A549 (cell line): ENCODE results near the gene PFN3. TPM values are rescaled to one million over a fixed set of nuclear protein-coding genes. Genes with fewer than 3 reads are reported as not detected.

Source experiments
- ATAC-seq, 2 experiments: fragments of 200-7000 bp in 1 of 2; fragments of >200 bp in 1 of 2; cut with Nextera tagmentation in 1 of 2; cut with Tn5 transposase in 1 of 2; 3 replicates each; pipeline versions ENCODE4 v1.8.0 to v1.9.1; 2018 to 2020; ENCODE audit warnings: mild to moderate bottlenecking in 1 of 2, moderate library complexity in 1 of 2
- CTCF ChIA-PET: fragments of 300-600 bp; sonication (Branson Sonifier 250); formaldehyde crosslinking; extraction: SDS; loops from one replicate; lab custom pipeline; 2021; ENCODE audit warnings: antibody characterized with exemption, inconsistent platforms; lab: Yijun Ruan, JAX
- POLR2A ChIA-PET: fragments of 350-600 bp; formaldehyde crosslinking; extraction: SDS; loops from one replicate; lab custom pipeline; 2021; ENCODE audit warnings: antibody characterized with exemption, inconsistent platforms; lab: Yijun Ruan, JAX
- DNase-seq, 2 experiments: peaks; one replicate each; pipeline versions ENCODE4 v3.0.0 to v3.0.0-alpha.2; 2011 to 2016; ENCODE audit warnings: low read depth in 1 of 2, low spot score in 1 of 2
- FAIRE-seq: peaks from 2 replicates; lab custom pipeline; 2011; peaks lifted over from hg19 to GRCh38; lab: Jason Lieb, UNC
- H3K27ac ChIP-seq, 2 experiments: fragments of >200 bp; sonication (Bioruptor Twin); formaldehyde crosslinking; 3 replicates each; pipeline ENCODE4 v1.5.1; 2016 to 2017
- H3K4me1 ChIP-seq: fragments of >200 bp; sonication (Bioruptor Twin); formaldehyde crosslinking; 3 replicates; pipeline ENCODE4 v1.6.1; 2016
- H3K4me2 ChIP-seq: fragments of >200 bp; sonication (Bioruptor Twin); formaldehyde crosslinking; 3 replicates; pipeline ENCODE4 v1.6.1; 2016
- H3K4me3 ChIP-seq: fragments of >200 bp; sonication (Bioruptor Twin); formaldehyde crosslinking; 3 replicates; pipeline ENCODE4 v1.5.1; 2016
- H3K9me3 ChIP-seq: fragments of >200 bp; sonication (Bioruptor Twin); formaldehyde crosslinking; 3 replicates; pipeline ENCODE4 v1.6.1; 2016
- CHD2 ChIP-seq: fragments of 150-350 bp; IDR thresholded peaks from 2 replicates; pipeline ENCODE4 v1.6.1; 2014; ENCODE audit warnings: low read length; ENCODE audit not compliant: partially characterized antibody
- EHF ChIP-seq: fragments of 250-450 bp; sonication (Bioruptor Pico); IDR thresholded peaks from 2 replicates; pipeline ENCODE4 v1.5.0; 2020; ENCODE audit warnings: mild to moderate bottlenecking
- EP300 ChIP-seq, 2 experiments: fragments of >200 bp; sonication (Bioruptor Twin); formaldehyde crosslinking; IDR thresholded peaks; 2 replicates in 1 of 2; 3 replicates in 1 of 2; pipeline ENCODE4 v1.6.1; 2016 to 2017
- ESRRA ChIP-seq: fragments of 150-350 bp; IDR thresholded peaks from 2 replicates; pipeline ENCODE4 v1.6.1; 2014; ENCODE audit warnings: mild to moderate bottlenecking, low read length, borderline replicate concordance
- FOSB ChIP-seq: fragments of 250-450 bp; sonication (Bioruptor Pico); IDR thresholded peaks from 2 replicates; pipeline ENCODE4 v1.5.0; 2020; ENCODE audit warnings: mild to moderate bottlenecking, moderate library complexity
- FOSL2 ChIP-seq, 2 experiments: fragments of 450-650 bp in 1 of 2; fragments of >200 bp in 1 of 2; sonication (Bioruptor Twin) in 1 of 2; formaldehyde crosslinking; IDR thresholded peaks; 2 replicates each; pipeline versions ENCODE4 v1.5.0 to v1.6.1; 2016 to 2020; ENCODE audit warnings: mild to moderate bottlenecking in 1 of 2, moderate library complexity in 1 of 2
- GATA3 ChIP-seq: IDR thresholded peaks from 2 replicates; pipeline ENCODE4 v1.6.1; 2012; ENCODE audit warnings: borderline replicate concordance
- HOXA7 ChIP-seq: fragments of 250-450 bp; sonication (Bioruptor Pico); IDR thresholded peaks from 2 replicates; pipeline ENCODE4 v1.5.0; 2020; ENCODE audit warnings: mild to moderate bottlenecking, moderate library complexity
- HOXB13 ChIP-seq: fragments of 250-450 bp; sonication (Bioruptor Pico); IDR thresholded peaks from 2 replicates; pipeline ENCODE4 v1.5.0; 2020; ENCODE audit warnings: low read depth, mild to moderate bottlenecking, moderate library complexity
- HOXB5 ChIP-seq: fragments of 250-450 bp; sonication (Bioruptor Pico); IDR thresholded peaks from 2 replicates; pipeline ENCODE4 v1.5.0; 2020; ENCODE audit warnings: mild to moderate bottlenecking, moderate library complexity
- JUN ChIP-seq, 2 experiments: fragments of >200 bp; sonication (Bioruptor Twin); formaldehyde crosslinking; IDR thresholded peaks; 2 replicates in 1 of 2; 3 replicates in 1 of 2; pipeline ENCODE4 v1.6.1; 2016 to 2017
- JUNB ChIP-seq: fragments of >200 bp; sonication (Bioruptor Twin); formaldehyde crosslinking; IDR thresholded peaks from 2 replicates; pipeline ENCODE4 v1.6.1; 2016
- MAZ ChIP-seq: fragments of 150-350 bp; IDR thresholded peaks from 2 replicates; pipeline ENCODE4 v1.6.1; 2014; ENCODE audit warnings: antibody characterized with exemption, low read depth, low read length, borderline replicate concordance
- NFE2L2 ChIP-seq: fragments of 150-350 bp; conservative IDR thresholded peaks from 2 replicates; pipeline ENCODE4 v1.6.1; 2014; ENCODE audit warnings: low read length
- POLR2A ChIP-seq: IDR thresholded peaks from 2 replicates; pipeline ENCODE4 v1.6.1; 2012; ENCODE audit warnings: mild to moderate bottlenecking, low read length
- RCOR1 ChIP-seq: fragments of 150-350 bp; IDR thresholded peaks from 2 replicates; pipeline ENCODE4 v1.6.1; 2014; ENCODE audit warnings: antibody characterized with exemption, low read length, low read depth
- SREBF2 ChIP-seq: fragments of 450-650 bp; IDR thresholded peaks from 2 replicates; pipeline ENCODE4 v1.6.1; 2014; ENCODE audit warnings: mild to moderate bottlenecking, moderate library complexity
- TFCP2L1 ChIP-seq: fragments of 250-450 bp; sonication (Bioruptor Pico); IDR thresholded peaks from 2 replicates; pipeline ENCODE4 v1.5.0; 2021; ENCODE audit warnings: mild to moderate bottlenecking
- TP53 ChIP-seq: fragments of 250-450 bp; sonication (Bioruptor Pico); IDR thresholded peaks from 2 replicates; pipeline ENCODE4 v1.5.0; 2021; ENCODE audit warnings: mild to moderate bottlenecking, moderate library complexity
- ZC3H11A ChIP-seq: fragments of 450-650 bp; IDR thresholded peaks from 2 replicates; pipeline ENCODE4 v1.6.1; 2014; ENCODE audit warnings: antibody characterized with exemption, mild to moderate bottlenecking
- ZFP36 ChIP-seq: fragments of 450-650 bp; IDR thresholded peaks from 2 replicates; pipeline ENCODE4 v1.6.1; 2014; ENCODE audit warnings: borderline replicate concordance; ENCODE audit not compliant: partially characterized antibody
- ZNF302 ChIP-seq: fragments of 250-450 bp; sonication (Bioruptor Pico); IDR thresholded peaks from 2 replicates; pipeline ENCODE4 v1.9.0; 2021; ENCODE audit warnings: inconsistent platforms, mild to moderate bottlenecking, moderate library complexity
- WGBS: methylation state at CpG from one replicate; pipeline ENCODE4 v1.1.6; 2017; ENCODE audit errors: missing lambda C conversion rate; 5-methylcytosine and 5-hydroxymethylcytosine counted together
- polyA plus RNA-seq, 4 experiments: library from polyadenylated mRNA; depleted of rRNA in 3 of 4; stranded (reverse); fragments of >200 nt; fragmentation: RNase III in 1 of 4; extraction: RNeasy Plus Mini Kit Qiagen cat#74134 plus additional on column Dnase treatment in 1 of 4; gene quantifications; 2 replicates in 3 of 4; 3 replicates in 1 of 4; pipeline ENCODE4 v1.2.3, GENCODE V29; 2011 to 2017
- TF ChIP-seq, protein P1 (sequence below): fragments of 250-450 bp; sonication (Bioruptor Pico); IDR thresholded peaks from 2 replicates; pipeline ENCODE4 v1.5.0; 2021; ENCODE audit warnings: mild to moderate bottlenecking, moderate library complexity, borderline replicate concordance
- TF ChIP-seq, protein P2 (sequence below): IDR thresholded peaks from 2 replicates; pipeline ENCODE4 v1.6.1; 2012
- TF ChIP-seq, protein P3 (sequence below): fragments of 250-450 bp; sonication (Bioruptor Pico); IDR thresholded peaks from 2 replicates; pipeline ENCODE4 v1.5.0; 2020; ENCODE audit warnings: low read depth, mild to moderate bottlenecking, moderate library complexity
- TF ChIP-seq, protein P4 (sequence below): fragments of >200 bp; sonication (Bioruptor Twin); formaldehyde crosslinking; IDR thresholded peaks from 3 replicates; pipeline ENCODE4 v1.5.1; 2016
- TF ChIP-seq, protein P5 (sequence below): fragments of 450-650 bp; IDR thresholded peaks from 2 replicates; pipeline ENCODE4 v1.6.1; 2014; ENCODE audit warnings: antibody characterized with exemption
- TF ChIP-seq, protein P6 (sequence below): IDR thresholded peaks from 2 replicates; pipeline ENCODE4 v1.6.1; 2012; ENCODE audit warnings: low read depth, borderline replicate concordance

The PFN3 gene
- polyA plus RNA-seq, 2 of the 4 experiments (the other 2 are of a cell fraction), result not detected

DNA sequence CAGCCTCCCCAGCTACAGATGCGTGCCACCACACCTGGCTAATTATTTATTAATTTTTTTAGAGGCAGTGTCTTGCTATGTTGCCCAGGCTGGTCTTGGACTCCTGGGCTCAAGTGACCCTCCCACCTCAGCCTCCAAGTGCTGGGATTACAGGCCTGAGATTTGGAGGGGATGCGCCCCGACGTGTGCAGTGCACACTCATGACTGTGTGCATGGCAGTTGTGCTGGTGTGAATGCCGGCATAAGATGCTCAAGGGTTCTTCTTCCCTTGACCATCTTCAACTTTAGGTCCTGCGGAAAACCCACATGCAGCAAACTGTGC, 19.7 kb downstream of the PFN3 start:
- TF ChIP-seq ZFP36, result no peak
- TF ChIP-seq, protein P1, sequence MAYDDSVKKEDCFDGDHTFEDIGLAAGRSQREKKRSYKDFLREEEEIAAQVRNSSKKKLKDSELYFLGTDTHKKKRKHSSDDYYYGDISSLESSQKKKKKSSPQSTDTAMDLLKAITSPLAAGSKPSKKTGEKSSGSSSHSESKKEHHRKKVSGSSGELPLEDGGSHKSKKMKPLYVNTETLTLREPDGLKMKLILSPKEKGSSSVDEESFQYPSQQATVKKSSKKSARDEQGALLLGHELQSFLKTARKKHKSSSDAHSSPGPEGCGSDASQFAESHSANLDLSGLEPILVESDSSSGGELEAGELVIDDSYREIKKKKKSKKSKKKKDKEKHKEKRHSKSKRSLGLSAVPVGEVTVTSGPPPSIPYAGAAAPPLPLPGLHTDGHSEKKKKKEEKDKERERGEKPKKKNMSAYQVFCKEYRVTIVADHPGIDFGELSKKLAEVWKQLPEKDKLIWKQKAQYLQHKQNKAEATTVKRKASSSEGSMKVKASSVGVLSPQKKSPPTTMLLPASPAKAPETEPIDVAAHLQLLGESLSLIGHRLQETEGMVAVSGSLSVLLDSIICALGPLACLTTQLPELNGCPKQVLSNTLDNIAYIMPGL (CRISPR knock-in tag), result no peak
- TF ChIP-seq EP300 (IDR thresholded peaks at IDR 0.05), result no peak
- TF ChIP-seq, protein P2, sequence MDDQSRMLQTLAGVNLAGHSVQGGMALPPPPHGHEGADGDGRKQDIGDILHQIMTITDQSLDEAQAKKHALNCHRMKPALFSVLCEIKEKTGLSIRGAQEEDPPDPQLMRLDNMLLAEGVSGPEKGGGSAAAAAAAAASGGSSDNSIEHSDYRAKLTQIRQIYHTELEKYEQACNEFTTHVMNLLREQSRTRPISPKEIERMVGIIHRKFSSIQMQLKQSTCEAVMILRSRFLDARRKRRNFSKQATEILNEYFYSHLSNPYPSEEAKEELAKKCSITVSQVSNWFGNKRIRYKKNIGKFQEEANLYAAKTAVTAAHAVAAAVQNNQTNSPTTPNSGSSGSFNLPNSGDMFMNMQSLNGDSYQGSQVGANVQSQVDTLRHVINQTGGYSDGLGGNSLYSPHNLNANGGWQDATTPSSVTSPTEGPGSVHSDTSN, result no peak
- TF ChIP-seq CHD2, result no peak
- TF ChIP-seq, protein P3, sequence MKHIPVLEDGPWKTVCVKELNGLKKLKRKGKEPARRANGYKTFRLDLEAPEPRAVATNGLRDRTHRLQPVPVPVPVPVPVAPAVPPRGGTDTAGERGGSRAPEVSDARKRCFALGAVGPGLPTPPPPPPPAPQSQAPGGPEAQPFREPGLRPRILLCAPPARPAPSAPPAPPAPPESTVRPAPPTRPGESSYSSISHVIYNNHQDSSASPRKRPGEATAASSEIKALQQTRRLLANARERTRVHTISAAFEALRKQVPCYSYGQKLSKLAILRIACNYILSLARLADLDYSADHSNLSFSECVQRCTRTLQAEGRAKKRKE (CRISPR knock-in tag), result no peak
- TF ChIP-seq HOXA7, result no peak
- no peak for TF ChIP-seq EHF (CRISPR knock-in tag)
- TF ChIP-seq RCOR1, result no peak
- TF ChIP-seq ESRRA, result no peak
- TF ChIP-seq TFCP2L1 (CRISPR knock-in tag), result no peak
- TF ChIP-seq JUN (IDR thresholded peaks at IDR 0.05), result no peak
- no peak for TF ChIP-seq TP53 (CRISPR knock-in tag)
- TF ChIP-seq SREBF2, result no peak
- TF ChIP-seq, protein P4, sequence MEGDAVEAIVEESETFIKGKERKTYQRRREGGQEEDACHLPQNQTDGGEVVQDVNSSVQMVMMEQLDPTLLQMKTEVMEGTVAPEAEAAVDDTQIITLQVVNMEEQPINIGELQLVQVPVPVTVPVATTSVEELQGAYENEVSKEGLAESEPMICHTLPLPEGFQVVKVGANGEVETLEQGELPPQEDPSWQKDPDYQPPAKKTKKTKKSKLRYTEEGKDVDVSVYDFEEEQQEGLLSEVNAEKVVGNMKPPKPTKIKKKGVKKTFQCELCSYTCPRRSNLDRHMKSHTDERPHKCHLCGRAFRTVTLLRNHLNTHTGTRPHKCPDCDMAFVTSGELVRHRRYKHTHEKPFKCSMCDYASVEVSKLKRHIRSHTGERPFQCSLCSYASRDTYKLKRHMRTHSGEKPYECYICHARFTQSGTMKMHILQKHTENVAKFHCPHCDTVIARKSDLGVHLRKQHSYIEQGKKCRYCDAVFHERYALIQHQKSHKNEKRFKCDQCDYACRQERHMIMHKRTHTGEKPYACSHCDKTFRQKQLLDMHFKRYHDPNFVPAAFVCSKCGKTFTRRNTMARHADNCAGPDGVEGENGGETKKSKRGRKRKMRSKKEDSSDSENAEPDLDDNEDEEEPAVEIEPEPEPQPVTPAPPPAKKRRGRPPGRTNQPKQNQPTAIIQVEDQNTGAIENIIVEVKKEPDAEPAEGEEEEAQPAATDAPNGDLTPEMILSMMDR, result no peak
- no peak for TF ChIP-seq MAZ
- TF ChIP-seq NFE2L2, result no peak
- no peak for TF ChIP-seq ZNF302 (CRISPR knock-in tag)
- WGBS, result 94% methylated on average over 6 of the region's 6 CpGs
- DNase-seq (no peak), FAIRE-seq (no peak), ATAC-seq (no peak)
- ChIA-PET CTCF (interaction anchor here (0.7 to 43.1 kb wide), 4 partner anchors 1 to 1459 kb away, joined by 3 to 1107 read pairs (median 733); partner anchors contain the start of genes F12, PFN3, PRR7 and SLC34A1), POLR2A (no interaction called here)
- H3K9me3 ChIP-seq, result no peaks in the 10 kb centered on the region
- H3K4me3 ChIP-seq, result no peak overlapping the region
- peaks cover 23% of the 10 kb centered on the region for H3K4me1 ChIP-seq
- peak overlapping the region in 1 of 2 experiments; percentile 89; a peak in 1 of 6 replicates for H3K27ac ChIP-seq
- H3K4me2 ChIP-seq, result no peak overlapping the region

DNA sequence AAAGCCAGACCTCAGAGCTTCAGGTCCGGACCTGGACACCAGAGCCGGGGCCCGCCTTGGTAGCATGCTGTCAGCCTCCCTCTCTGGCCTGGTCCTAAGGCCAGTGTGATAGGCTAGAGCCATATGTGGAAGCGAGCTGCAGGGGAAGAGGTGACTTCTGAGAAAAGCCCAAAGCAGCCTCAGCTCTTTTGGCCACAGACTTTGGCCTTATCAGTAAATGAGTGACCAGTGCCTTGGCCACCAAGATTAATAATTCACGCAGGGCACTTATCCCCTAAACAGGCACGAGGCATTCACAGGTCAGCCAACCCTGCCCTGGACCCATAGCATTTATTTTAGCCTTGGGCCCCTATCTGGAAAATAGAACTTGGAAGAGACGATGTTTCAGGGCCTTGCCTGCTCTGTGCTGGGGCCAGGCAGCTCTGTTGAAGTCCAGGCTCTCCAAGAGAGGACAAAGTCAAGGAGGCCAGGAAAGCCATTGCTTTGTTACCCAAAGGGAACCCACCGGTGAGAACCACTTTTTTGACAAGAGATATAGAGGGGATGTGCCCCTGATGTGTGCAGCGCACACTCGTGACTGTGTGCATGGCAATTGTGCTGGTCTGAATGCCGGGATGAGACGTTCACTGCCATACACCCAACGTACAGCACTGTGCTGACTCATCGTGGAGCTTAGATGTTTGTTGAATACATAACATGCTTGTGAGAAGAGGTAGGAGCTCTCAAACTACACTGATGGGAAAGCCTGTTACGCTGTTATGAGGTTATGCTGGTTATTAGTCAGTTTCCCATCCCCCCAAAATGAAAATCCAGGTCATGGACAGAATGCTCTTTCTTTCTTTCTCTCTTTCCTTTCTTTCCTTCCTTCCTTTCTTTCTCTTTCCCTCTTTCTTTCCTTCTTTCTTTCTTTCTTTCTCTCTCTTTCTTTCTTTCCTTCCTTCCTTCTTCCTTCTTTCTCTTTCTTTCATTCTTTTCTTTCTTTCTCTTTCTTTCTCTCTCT, 21.3 kb downstream of the PFN3 start:
- peak; percentile 74 to 90 for ATAC-seq
- ChIA-PET POLR2A (interaction anchor here (1.0 to 1.2 kb wide), 3 partner anchors 11 to 47 kb away, joined by 3 to 5 read pairs (median 3); partner anchors contain the start of gene GRK6), CTCF (interaction anchor here (0.5 to 43.1 kb wide), 10 partner anchors 0 to 122 kb away, joined by 3 to 1107 read pairs (median 5); partner anchors contain the start of genes F12, LMAN2, PFN3 and SLC34A1)
- peak; percentile 79 for FAIRE-seq
- DNase-seq, result peak; percentile 84 to 89
- no peak overlapping the region for H3K4me3 ChIP-seq
- no peaks in the 10 kb centered on the region for H3K9me3 ChIP-seq
- peak overlapping the region; percentile 85 to 89 for H3K27ac ChIP-seq
- H3K4me2 ChIP-seq, result peak overlapping the region; percentile 65
- peaks cover 23% of the 10 kb centered on the region for H3K4me1 ChIP-seq
- WGBS, result 34% methylated on average over 15 of the region's 15 CpGs
- TF ChIP-seq GATA3, result no peak
- TF ChIP-seq, protein P5, sequence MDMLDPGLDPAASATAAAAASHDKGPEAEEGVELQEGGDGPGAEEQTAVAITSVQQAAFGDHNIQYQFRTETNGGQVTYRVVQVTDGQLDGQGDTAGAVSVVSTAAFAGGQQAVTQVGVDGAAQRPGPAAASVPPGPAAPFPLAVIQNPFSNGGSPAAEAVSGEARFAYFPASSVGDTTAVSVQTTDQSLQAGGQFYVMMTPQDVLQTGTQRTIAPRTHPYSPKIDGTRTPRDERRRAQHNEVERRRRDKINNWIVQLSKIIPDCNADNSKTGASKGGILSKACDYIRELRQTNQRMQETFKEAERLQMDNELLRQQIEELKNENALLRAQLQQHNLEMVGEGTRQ, result no peak
- TF ChIP-seq POLR2A, result no peak
- no peak for TF ChIP-seq FOSL2 (IDR thresholded peaks at IDR 0.05)
- peak; percentile 81 for TF ChIP-seq FOSL2 (CRISPR knock-in tag; IDR thresholded peaks at IDR 0.05)
- no peak for TF ChIP-seq ESRRA
- TF ChIP-seq HOXB5 (CRISPR knock-in tag), result peak; percentile 51; the same call in 1 of the 2 replicates
- TF ChIP-seq FOSB (CRISPR knock-in tag), result no peak
- no peak for TF ChIP-seq ZC3H11A
- 0 out of 2 replicates have a peak, but pooled peaks have one; percentile 62 for TF ChIP-seq TP53 (CRISPR knock-in tag)
- TF ChIP-seq JUNB, result no peak
- TF ChIP-seq RCOR1, result no peak
- TF ChIP-seq, protein P6, sequence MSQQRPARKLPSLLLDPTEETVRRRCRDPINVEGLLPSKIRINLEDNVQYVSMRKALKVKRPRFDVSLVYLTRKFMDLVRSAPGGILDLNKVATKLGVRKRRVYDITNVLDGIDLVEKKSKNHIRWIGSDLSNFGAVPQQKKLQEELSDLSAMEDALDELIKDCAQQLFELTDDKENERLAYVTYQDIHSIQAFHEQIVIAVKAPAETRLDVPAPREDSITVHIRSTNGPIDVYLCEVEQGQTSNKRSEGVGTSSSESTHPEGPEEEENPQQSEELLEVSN, result peak; percentile 79; the same call in 1 of the 2 replicates
- peak; percentile 83; the same call in 1 of the 2 replicates for TF ChIP-seq HOXB13
